GM18520 (cell line): ENCODE data around the gene LTO1.

Experiments
- ATAC-seq: cut with Tn5 transposase; IDR thresholded peaks from one replicate; pipeline ENCODE4 v1.9.1; 2021; ENCODE audit not compliant: unreplicated experiment

Gene LTO1

DNA sequence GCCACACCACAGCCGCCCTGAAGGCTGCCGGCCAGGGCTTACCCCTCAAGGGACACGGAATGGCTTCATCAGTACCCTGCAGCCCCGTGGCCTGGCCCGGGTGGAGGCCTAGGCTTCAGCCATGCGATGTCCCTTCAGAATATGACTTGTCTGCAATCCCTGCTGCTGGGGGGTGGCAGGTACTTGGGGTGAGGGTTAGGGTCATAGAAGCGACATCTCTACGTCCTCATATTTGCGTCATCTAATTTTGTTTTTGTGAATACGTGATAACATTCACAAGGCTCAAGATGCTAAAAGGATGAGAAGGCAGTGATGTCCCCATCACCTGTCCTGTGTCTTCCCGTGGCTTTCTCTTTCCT, 27.8 kb downstream of the LTO1 start:
- no peak for ATAC-seq

- no peak for ATAC-seq
Observed at GRCh38 chr11:69646493-69647389, 28.4 kb downstream of the LTO1 start.

DNA sequence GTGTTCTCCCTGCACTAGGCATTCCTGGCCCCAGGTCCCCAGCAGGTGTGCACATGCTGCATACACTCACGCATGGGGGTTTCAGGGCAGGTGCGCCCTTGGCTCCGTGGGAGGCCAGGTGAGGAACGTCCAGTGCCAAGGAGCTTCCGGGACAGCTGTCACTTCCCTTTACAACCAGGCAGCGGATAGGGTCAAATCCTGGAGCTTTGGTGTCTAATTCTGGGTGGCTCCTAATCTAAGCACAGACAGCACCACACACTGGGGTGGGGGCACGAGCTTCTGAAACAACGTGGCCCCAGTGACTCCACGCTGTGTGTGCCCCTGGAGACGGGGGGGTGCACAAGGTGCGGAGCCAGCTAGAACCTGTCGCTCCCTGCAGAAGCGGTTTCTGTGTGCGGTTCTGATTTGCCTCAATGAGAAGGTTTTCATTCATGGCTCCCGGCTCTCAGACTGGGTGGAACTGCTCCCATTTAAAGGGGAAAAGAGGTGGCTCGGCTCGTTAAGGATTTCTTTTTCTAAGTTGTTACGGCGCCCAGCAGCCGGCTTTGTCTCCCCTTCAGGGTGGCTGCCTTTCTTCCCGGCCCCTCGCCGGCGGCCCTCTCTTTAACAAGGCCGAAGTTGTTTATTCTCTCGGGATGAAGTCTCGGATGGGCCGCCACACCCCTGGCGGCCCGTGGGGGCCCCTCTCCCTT, 29.2 kb downstream of the LTO1 start:
- ATAC-seq, result no peak

GRCh38 chr11:69644962-69645675, 30.0 kb downstream of the LTO1 start:
- no peak for ATAC-seq

DNA sequence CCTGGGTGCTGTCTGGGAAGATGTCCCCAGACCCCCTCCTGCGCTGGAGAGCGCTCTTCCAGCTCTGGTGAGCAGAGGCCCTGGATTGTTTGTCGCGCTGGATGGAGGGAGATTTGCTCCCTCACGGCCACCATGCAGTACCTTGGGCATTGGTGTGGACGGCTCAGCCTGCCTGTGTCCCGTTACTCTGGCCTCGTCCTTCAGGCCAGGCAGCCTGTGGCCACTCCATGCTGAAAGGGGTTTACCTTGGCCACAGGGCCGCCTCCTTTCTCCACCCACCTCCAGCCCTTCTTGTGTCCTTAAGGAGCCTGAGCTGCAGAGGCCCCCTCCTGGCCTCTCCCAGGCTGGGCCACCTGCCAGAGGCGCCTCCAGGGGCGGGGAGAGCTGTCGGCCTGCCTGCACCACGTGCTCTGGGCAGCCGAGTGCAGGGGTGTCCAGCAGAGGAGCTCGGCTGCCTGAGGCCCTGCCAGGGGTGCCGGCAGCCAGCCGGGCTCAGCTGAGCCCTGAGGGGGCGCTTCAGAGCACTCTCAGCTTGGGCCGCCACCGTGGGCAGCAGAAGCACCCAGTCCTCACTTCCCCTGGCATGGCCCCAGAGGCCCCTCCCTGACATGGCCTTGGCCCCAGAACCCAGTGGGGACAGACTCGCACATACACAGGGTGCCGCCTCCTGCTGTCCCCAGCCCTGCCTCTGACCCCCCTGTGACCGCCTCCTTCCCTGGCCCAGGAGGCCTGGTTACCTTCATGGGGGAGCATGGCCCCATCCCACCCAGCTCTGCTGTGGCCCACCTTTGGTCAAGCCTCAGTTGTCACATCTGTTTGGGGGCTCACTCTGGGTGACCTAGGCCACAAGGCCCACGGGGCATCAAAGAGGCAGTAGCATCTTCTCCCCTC, 30.8 kb downstream of the LTO1 start:
- ATAC-seq, result no peak

DNA sequence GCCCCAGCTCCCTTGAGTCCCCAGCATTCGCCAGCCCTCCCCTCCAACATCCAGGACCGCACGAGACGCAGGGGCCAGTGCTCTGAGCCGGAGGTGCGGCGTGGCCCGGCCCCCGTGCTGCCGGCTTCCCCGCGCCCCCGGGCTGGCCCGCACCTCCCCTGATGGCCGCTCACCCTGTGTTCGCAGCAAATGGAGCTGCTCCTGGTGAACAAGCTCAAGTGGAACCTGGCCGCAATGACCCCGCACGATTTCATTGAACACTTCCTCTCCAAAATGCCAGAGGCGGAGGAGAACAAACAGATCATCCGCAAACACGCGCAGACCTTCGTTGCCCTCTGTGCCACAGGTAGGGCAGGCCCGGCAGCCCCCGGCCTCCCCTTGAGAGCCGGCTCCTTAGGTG, 31.5 kb downstream of the LTO1 start:
- no peak for ATAC-seq

- ATAC-seq, result no peak
Observed at GRCh38 chr11:69642913-69643632, 32.1 kb downstream of the LTO1 start.

DNA sequence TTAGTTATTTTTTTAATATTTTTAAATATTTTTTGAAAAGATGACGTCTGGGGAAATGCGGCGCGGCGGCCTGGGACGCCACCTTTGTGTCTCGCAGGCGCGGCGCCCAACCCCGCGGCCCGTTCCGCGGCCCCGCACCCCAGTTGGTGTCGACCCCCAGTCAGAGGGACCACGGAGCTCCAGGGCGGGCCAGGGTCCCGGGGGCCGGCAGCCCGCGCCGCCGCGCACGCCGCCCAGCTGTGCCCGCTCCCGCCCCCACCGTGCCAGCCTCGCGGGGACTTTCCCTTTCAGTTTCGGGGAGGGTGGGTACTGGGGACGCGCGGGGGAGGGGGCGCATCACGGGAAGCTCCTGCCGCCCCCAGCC, 32.6 kb downstream of the LTO1 start:
- ATAC-seq, result no peak

DNA sequence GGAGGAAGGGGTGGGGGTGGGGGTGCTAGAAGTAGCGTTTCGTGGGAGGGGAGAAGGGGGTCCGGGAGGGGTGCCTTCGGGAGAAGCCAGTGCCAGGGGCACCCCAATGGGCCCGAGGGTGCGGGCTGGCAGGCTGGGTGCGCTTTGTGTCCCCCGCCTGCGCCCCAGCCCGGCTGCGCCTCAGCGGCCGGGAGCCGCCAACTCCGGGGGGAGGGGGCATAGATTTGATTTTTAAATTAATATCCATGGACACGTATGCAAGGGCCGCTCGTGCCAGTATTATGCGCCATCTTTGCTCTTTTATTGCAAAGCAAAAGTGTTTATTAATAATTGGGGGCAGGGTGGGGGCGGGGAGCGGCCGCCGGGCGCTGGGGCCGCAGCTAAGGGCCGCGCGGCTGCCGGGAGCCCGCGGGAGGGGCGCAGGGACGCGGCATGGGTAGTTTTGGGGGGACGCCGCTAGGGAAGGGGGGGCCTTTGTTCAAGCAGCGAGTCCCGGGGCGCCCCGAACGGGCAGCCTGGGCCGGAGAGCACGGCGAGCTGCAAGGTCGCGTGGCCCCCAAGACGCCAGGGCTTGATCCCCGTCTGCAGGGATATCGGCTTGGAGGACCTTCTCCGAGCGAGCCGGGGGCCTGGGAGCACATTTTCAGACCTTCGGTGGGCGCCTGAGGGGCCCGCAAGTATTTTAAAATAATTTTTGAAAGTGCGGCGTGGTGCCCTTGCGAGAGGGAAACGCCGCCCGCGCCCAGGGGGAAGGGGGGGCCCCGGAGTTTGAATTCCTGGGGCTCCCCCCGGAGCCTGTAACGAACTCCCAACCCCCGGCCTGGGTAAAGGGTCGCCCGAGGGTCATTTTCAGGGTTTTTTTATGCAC, 33.2 kb downstream of the LTO1 start:
- no peak for ATAC-seq

DNA sequence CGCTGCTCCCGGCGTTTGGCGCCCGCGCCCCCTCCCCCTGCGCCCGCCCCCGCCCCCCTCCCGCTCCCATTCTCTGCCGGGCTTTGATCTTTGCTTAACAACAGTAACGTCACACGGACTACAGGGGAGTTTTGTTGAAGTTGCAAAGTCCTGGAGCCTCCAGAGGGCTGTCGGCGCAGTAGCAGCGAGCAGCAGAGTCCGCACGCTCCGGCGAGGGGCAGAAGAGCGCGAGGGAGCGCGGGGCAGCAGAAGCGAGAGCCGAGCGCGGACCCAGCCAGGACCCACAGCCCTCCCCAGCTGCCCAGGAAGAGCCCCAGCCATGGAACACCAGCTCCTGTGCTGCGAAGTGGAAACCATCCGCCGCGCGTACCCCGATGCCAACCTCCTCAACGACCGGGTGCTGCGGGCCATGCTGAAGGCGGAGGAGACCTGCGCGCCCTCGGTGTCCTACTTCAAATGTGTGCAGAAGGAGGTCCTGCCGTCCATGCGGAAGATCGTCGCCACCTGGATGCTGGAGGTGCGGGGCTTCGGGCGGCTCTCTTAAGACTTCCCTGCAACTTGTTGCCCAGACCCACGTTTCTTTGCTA, 34.1 kb downstream of the LTO1 start, which contains the start of gene CCND1:
Gene CCND1, plus strand, starts transcription at position 162 of the 587 bp plus-strand sequence. Its CDS starts 158 bp downstream, at position 320.
- ATAC-seq, result no peak

- no peak for ATAC-seq
Observed at GRCh38 chr11:69640260-69640994, 34.7 kb downstream of the LTO1 start.

GRCh38 chr11:69639831-69640230, 35.3 kb downstream of the LTO1 start:
- ATAC-seq, result no peak

DNA sequence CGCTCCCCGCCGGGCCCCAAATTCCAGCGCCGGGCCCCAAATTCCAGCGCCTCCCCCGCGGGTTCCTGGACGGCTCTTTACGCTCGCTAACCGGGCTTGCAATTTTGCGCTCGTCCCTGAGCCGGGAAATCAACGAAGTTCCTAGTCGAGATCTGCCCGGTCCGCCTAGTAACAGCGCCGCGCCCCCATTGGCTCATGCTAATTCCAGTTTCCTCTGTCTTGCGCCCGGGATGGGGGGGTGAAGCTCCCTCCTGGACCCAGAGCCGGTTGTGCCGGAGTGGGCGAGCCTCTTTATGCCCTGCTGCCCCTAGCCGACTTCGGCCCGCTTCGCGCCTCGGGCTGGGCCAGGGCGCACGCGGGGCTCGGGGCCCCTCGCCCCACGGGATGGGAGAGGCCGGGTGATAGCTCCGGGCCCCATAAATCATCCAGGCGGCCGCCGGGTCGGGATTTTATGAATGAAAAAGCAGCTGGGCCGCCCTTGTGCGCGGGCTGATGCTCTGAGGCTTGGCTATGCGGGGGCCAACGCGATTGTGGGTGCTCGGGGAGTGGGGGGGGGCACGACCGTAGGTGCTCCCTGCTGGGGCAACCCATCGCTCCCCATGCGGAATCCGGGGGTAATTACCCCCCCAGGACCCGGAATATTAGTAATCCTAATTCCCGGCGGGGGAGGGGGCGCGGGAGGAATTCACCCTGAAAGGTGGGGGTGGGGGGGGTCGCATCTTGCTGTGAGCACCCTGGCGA, 36.0 kb downstream of the LTO1 start:
- no peak for ATAC-seq

GRCh38 chr11:69637941-69638871, 36.9 kb downstream of the LTO1 start:
- ATAC-seq, result no peak

- ATAC-seq, result no peak
Observed at GRCh38 chr11:69637198-69637940, 37.8 kb downstream of the LTO1 start.
